GM23338 (cell line): ENCODE measurements around the gene CAMK1. TPM values are rescaled to one million over a fixed set of nuclear protein-coding genes. Genes with fewer than 3 reads are reported as not detected.

Experiments used
- ATAC-seq: fragments of 200-7000 bp; cut with Tn5 transposase; 3 replicates; pipeline ENCODE4 v1.9.1; 2020
- DNase-seq: peaks from one replicate; pipeline ENCODE4 v3.0.0-alpha.2; 2015; ENCODE audit warnings: low spot score
- H2AFZ ChIP-seq: fragments of 200-600 bp; sonication (generic); 2 replicates; pipeline ENCODE4 v1.8.0; 2016; ENCODE audit warnings: antibody characterized with exemption, mild to moderate bottlenecking, moderate library complexity
- H3F3A ChIP-seq: fragments of 200-600 bp; sonication (generic); replicated peaks from 2 replicates; pipeline ENCODE4 v1.8.0; 2017; ENCODE audit warnings: antibody characterized with exemption, mixed run types, low read depth
- H3K27ac ChIP-seq: fragments of 200-600 bp; sonication (generic); 2 replicates; pipeline ENCODE4 v1.6.1; 2016; ENCODE audit warnings: low read depth
- H3K27me3 ChIP-seq: fragments of 200-600 bp; sonication (generic); 2 replicates; pipeline ENCODE4 v1.8.0; 2016; ENCODE audit warnings: mild to moderate bottlenecking, mixed run types, moderate library complexity; ENCODE audit not compliant: insufficient read depth
- H3K36me3 ChIP-seq: fragments of 200-600 bp; sonication (generic); 2 replicates; pipeline ENCODE4 v1.8.0; 2016; ENCODE audit warnings: mild to moderate bottlenecking; ENCODE audit not compliant: insufficient read depth
- H3K4me1 ChIP-seq: fragments of 200-600 bp; sonication (generic); 2 replicates; pipeline ENCODE4 v1.8.0; 2016; ENCODE audit warnings: mild to moderate bottlenecking, moderate library complexity; ENCODE audit not compliant: insufficient read depth
- H3K4me2 ChIP-seq: fragments of 200-600 bp; sonication (generic); 2 replicates; pipeline ENCODE4 v1.7.1; 2017; ENCODE audit warnings: mixed run types
- H3K4me3 ChIP-seq: fragments of 200-600 bp; sonication (generic); 2 replicates; pipeline ENCODE4 v1.6.1; 2016; ENCODE audit warnings: mixed run types
- H3K79me2 ChIP-seq: fragments of 200-600 bp; sonication (generic); replicated peaks from 2 replicates; pipeline ENCODE4 v1.8.0; 2017; ENCODE audit warnings: mild to moderate bottlenecking; ENCODE audit not compliant: insufficient read depth
- H3K9me2 ChIP-seq: fragments of 200-600 bp; sonication (generic); 2 replicates; pipeline ENCODE4 v1.8.0; 2017; ENCODE audit not compliant: insufficient read depth
- H4K20me1 ChIP-seq: fragments of 200-600 bp; sonication (generic); replicated peaks from 2 replicates; pipeline ENCODE4 v1.8.0; 2017; ENCODE audit warnings: mild to moderate bottlenecking; ENCODE audit not compliant: insufficient read depth
- H3K27ac Mint-ChIP-seq: 2 replicates; pipeline ENCODE4 v1.8.0; 2020; ENCODE audit warnings: inconsistent platforms, mild to moderate bottlenecking, moderate library complexity, mixed read lengths
- H3K27me3 Mint-ChIP-seq: 3 replicates; pipeline ENCODE4 v1.8.0; 2022; ENCODE audit warnings: low read depth, mild to moderate bottlenecking, moderate library complexity, mixed read lengths, inconsistent platforms; ENCODE audit not compliant: insufficient read depth, poor library complexity
- H3K36me3 Mint-ChIP-seq: 3 replicates; pipeline ENCODE4 v1.8.0; 2021; ENCODE audit warnings: low read depth, mild to moderate bottlenecking, inconsistent platforms, moderate library complexity, mixed read lengths
- H3K4me1 Mint-ChIP-seq: 3 replicates; pipeline ENCODE4 v1.8.0; 2020; ENCODE audit warnings: mild to moderate bottlenecking, inconsistent platforms, mixed read lengths
- H3K4me3 Mint-ChIP-seq: 3 replicates; pipeline ENCODE4 v1.8.0; 2021; ENCODE audit warnings: moderate library complexity, mild to moderate bottlenecking, inconsistent platforms, mixed read lengths
- H3K9me3 Mint-ChIP-seq: 3 replicates; pipeline ENCODE4 v1.8.0; 2020; ENCODE audit warnings: moderate library complexity, mild to moderate bottlenecking, inconsistent platforms, mixed read lengths
- CREB1 ChIP-seq: fragments of 250-450 bp; sonication (Bioruptor Pico); IDR thresholded peaks from 2 replicates; pipeline ENCODE4 v1.5.0; 2020; ENCODE audit warnings: low read depth, mild to moderate bottlenecking, moderate library complexity
- CTCF ChIP-seq, 2 experiments: fragments of 200-600 bp in 1 of 2; sonication (generic) in 1 of 2; conservative IDR thresholded peaks; 2 replicates each; pipeline versions ENCODE4 v1.5.1 to v1.6.1; 2016 to 2017; ENCODE audit warnings: antibody characterized with exemption in 2 of 2, low read depth in 2 of 2, mild to moderate bottlenecking in 2 of 2, moderate library complexity in 1 of 2
- EZH2 ChIP-seq: fragments of 200-600 bp; sonication (generic); IDR thresholded peaks from one replicate; pipeline ENCODE4 v1.8.0; 2017; ENCODE audit warnings: antibody characterized with exemption, mild to moderate bottlenecking, low read depth; ENCODE audit not compliant: unreplicated experiment
- EZH2phosphoT487 ChIP-seq: fragments of 200-600 bp; sonication (generic); IDR thresholded peaks from one replicate; pipeline ENCODE4 v1.8.1; 2018; ENCODE audit warnings: antibody characterized with exemption; ENCODE audit not compliant: unreplicated experiment
- JUNB ChIP-seq: IDR thresholded peaks from one replicate; pipeline ENCODE4 v1.6.1; 2016; ENCODE audit warnings: antibody characterized with exemption; ENCODE audit not compliant: unreplicated experiment
- NANOG ChIP-seq: IDR thresholded peaks from 2 replicates; pipeline ENCODE4 v1.6.1; 2016; ENCODE audit warnings: antibody characterized with exemption, borderline replicate concordance
- POLR2AphosphoS5 ChIP-seq: IDR thresholded peaks from 2 replicates; pipeline ENCODE4 v1.6.1; 2016; ENCODE audit warnings: antibody characterized with exemption, low read depth
- REST ChIP-seq: IDR thresholded peaks from one replicate; pipeline ENCODE4 v1.6.1; 2018; ENCODE audit warnings: antibody characterized with exemption; ENCODE audit not compliant: unreplicated experiment
- ZNF114 ChIP-seq: fragments of 250-450 bp; sonication (Bioruptor Pico); IDR thresholded peaks from 2 replicates; pipeline ENCODE4 v1.5.0; 2020; ENCODE audit warnings: mild to moderate bottlenecking, moderate library complexity
- ZNF331 ChIP-seq: fragments of 250-450 bp; sonication (Bioruptor Pico); IDR thresholded peaks from 2 replicates; pipeline ENCODE4 v1.5.0; 2020; ENCODE audit warnings: low read depth, mild to moderate bottlenecking, moderate library complexity
- ZNF462 ChIP-seq: fragments of 250-450 bp; sonication (Bioruptor Pico); IDR thresholded peaks from 2 replicates; pipeline ENCODE4 v1.5.0; 2020; ENCODE audit warnings: mild to moderate bottlenecking, moderate library complexity
- polyA plus RNA-seq: library from polyadenylated mRNA; unstranded; fragments of >200 nt; fragmentation: Nextera tagmentation; extraction: Ambion mirVana; gene quantifications from 2 replicates; pipeline ENCODE4 v1.2.1, GENCODE V29; 2016
- total RNA-seq: library from RNA; depleted of rRNA; stranded (reverse); fragments of >200 nt; shearing (Covaris generic); gene quantifications from 2 replicates; pipeline ENCODE4 v1.2.3, GENCODE V29; 2014

CAMK1 gene
- total and polyA plus RNA-seq, 2 experiments from 2014 or later, result 4.4 TPM

- Mint-ChIP-seq H3K27me3 (peaks cover 46% of the 10 kb centered on the region), H3K4me1 (peaks cover 18% of the 10 kb centered on the region), H3K36me3 (no peaks in the 10 kb centered on the region), H3K4me3 (no peak overlapping the region; the same call in 2 of the 3 replicates), H3K27ac (no peak overlapping the region), H3K9me3 (no peaks in the 10 kb centered on the region)
- no peak overlapping the region for H3K4me3 ChIP-seq
- H3K27me3 ChIP-seq, result peaks cover 56% of the 10 kb centered on the region
- H3K27ac ChIP-seq, result no peak overlapping the region
- H4K20me1 ChIP-seq, result no peaks in the 10 kb centered on the region
- H3K9me2 ChIP-seq, result no peaks in the 10 kb centered on the region
- no peaks in the 10 kb centered on the region for H3F3A ChIP-seq
- H3K4me1 ChIP-seq, result no peaks in the 10 kb centered on the region
- no peak overlapping the region for H3K4me2 ChIP-seq
- no peaks in the 10 kb centered on the region for H3K36me3 ChIP-seq
- H3K79me2 ChIP-seq, result no peaks in the 10 kb centered on the region
- ATAC-seq (no peak), DNase-seq (no peak)
- no peak for TF ChIP-seq EZH2phosphoT487
- no peak for TF ChIP-seq POLR2AphosphoS5
- no peak for TF ChIP-seq ZNF462 (CRISPR knock-in tag)
- TF ChIP-seq EZH2, result no peak
- no peak for TF ChIP-seq CTCF (conservative IDR thresholded peaks at IDR 0.05; ENCODE audit: low read depth in 2 of 2)
- no peak for TF ChIP-seq REST
- TF ChIP-seq NANOG, result no peak
- TF ChIP-seq JUNB, result no peak
- no peak for TF ChIP-seq CREB1 (CRISPR knock-in tag)
- TF ChIP-seq ZNF114, result no peak
- TF ChIP-seq ZNF331 (CRISPR knock-in tag), result no peak
- H2AFZ ChIP-seq, result no peak overlapping the region
These were observed 2.3 kb downstream of the CAMK1 start for GRCh38 chr3:9767418-9767817.
